ENCODE results near the gene TMEFF2.

Gene TMEFF2

GRCh38 chr2:192202373-192202772 is 7.6 kb upstream of the TMEFF2 start:
- Mint-ChIP-seq H3K9me3 (no peaks in the 10 kb centered on the region), H3K4me3 (no peak overlapping the region), H3K36me3 (ENCODE audit: low read depth) (no peaks in the 10 kb centered on the region), H3K27ac (no peak overlapping the region), H3K27me3 (ENCODE audit: low read depth) (peaks cover 25% of the 10 kb centered on the region), H3K4me1 (no peaks in the 10 kb centered on the region)
- TF ChIP-seq, protein P1, sequence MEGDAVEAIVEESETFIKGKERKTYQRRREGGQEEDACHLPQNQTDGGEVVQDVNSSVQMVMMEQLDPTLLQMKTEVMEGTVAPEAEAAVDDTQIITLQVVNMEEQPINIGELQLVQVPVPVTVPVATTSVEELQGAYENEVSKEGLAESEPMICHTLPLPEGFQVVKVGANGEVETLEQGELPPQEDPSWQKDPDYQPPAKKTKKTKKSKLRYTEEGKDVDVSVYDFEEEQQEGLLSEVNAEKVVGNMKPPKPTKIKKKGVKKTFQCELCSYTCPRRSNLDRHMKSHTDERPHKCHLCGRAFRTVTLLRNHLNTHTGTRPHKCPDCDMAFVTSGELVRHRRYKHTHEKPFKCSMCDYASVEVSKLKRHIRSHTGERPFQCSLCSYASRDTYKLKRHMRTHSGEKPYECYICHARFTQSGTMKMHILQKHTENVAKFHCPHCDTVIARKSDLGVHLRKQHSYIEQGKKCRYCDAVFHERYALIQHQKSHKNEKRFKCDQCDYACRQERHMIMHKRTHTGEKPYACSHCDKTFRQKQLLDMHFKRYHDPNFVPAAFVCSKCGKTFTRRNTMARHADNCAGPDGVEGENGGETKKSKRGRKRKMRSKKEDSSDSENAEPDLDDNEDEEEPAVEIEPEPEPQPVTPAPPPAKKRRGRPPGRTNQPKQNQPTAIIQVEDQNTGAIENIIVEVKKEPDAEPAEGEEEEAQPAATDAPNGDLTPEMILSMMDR (IDR thresholded peaks at IDR 0.05; ENCODE audit: unreplicated experiment in 3 of 3), result no peak

- Mint-ChIP-seq H3K4me1 (peaks cover 8% of the 10 kb centered on the region), H3K4me3 (no peak overlapping the region), H3K36me3 (ENCODE audit: low read depth) (no peaks in the 10 kb centered on the region), H3K27ac (no peak overlapping the region), H3K27me3 (ENCODE audit: low read depth) (peaks cover 38% of the 10 kb centered on the region), H3K9me3 (no peaks in the 10 kb centered on the region)
- TF ChIP-seq, protein P1 (IDR thresholded peaks at IDR 0.05; ENCODE audit: unreplicated experiment in 3 of 3), result no peak
Observed at GRCh38 chr2:192201116-192201515, 6.4 kb upstream of the TMEFF2 start.

DNA sequence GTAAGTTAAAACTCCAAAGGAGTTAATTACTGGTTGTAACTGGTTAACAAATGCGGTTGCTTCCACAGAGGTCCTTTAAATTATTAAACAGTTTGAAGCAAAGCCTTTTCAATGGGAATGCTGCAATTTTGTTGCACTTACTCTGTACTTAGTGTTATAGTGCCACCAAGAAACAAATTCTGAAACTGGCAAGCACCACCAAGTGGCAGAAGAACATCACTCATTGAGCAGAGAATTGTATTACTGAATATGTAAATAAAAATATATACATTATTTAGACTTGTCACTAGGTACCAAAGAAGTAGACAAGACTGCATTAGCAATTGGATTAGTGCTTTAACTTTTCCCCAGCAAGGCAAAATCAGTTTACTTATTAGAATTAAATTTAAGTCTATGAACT is 2.6 kb upstream of the TMEFF2 start:
- TF ChIP-seq, protein P1 (IDR thresholded peaks at IDR 0.05; ENCODE audit: unreplicated experiment in 3 of 3), result no peak
- Mint-ChIP-seq H3K9me3 (no peaks in the 10 kb centered on the region), H3K36me3 (ENCODE audit: low read depth) (no peaks in the 10 kb centered on the region), H3K4me1 (peaks cover 29% of the 10 kb centered on the region), H3K4me3 (peak overlapping the region in 2 of 3 experiments; percentile 22 to 84), H3K27ac (no peak overlapping the region), H3K27me3 (ENCODE audit: low read depth) (peaks cover 76% of the 10 kb centered on the region)

DNA sequence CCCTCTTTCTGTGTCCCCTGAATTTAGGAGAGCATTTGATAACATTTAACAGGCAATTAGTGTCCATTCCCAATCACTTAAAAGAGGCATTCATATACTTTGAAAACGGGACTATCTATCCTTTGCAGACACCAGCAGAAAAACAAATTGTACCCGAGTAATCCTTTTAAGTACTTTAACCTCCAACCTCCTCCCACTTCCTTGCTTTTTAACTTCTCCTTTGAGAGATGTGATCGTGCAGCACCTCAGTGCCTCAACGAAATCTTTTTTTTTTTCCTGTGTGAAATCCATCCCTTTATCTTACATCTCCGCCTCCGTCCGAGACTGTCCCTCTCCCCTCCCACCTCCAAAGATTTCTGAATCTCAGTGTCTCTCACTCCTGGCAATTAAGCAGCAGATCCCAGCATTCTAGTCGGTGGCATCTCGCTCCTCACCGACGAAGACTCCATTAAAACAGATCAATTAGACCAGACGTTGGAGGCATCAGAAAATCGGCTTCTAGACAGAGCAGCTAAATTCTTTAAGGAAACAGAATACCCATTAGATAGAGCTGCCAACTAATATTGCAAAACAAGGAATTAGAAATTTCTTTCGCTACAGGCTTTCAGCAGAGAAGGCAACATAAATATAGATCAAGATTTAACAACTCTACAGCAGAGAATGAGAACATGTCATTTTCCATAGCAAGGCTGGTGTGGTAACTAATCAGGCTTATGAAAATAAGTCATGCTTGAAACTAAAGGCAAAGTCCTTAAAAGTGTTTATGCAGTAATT is 1.9 kb upstream of the TMEFF2 start:
- no peaks in the 10 kb centered on the region for H3K36me3 Mint-ChIP-seq (ENCODE audit: low read depth)
- H3K27me3 Mint-ChIP-seq (ENCODE audit: low read depth), result peaks cover 83% of the 10 kb centered on the region
- peak overlapping the region in 2 of 3 experiments; percentile 42 to 44 for H3K27ac Mint-ChIP-seq
- TF ChIP-seq, protein P1 (IDR thresholded peaks at IDR 0.05; ENCODE audit: unreplicated experiment in 3 of 3), result no peak
- peak overlapping the region; percentile 83 to 87 (median 84) for H3K4me3 Mint-ChIP-seq
- no peaks in the 10 kb centered on the region for H3K9me3 Mint-ChIP-seq
- H3K4me1 Mint-ChIP-seq, result peaks cover 29% of the 10 kb centered on the region

- Mint-ChIP-seq H3K27ac (peak overlapping the region in 2 of 3 experiments; percentile 42 to 44), H3K36me3 (ENCODE audit: low read depth) (no peaks in the 10 kb centered on the region), H3K9me3 (no peaks in the 10 kb centered on the region), H3K4me1 (peaks cover 29% of the 10 kb centered on the region), H3K27me3 (ENCODE audit: low read depth) (peaks cover 86% of the 10 kb centered on the region), H3K4me3 (peak overlapping the region; percentile 83 to 87 (median 84))
- TF ChIP-seq, protein P1 (IDR thresholded peaks at IDR 0.05; ENCODE audit: unreplicated experiment in 3 of 3), result no peak
Observed at GRCh38 chr2:192195548-192196418, 1.1 kb upstream of the TMEFF2 start.
